Right kidney (tissue), 1 donor: ENCODE results near the gene IRF4.
"Not testable (repeated sequence)": the region's sequence is repeated elsewhere in the genome, so short reads cannot be mapped to it uniquely, and the experiment has no call there.

ENCODE experiments used
- DNase-seq: peaks from one replicate; pipeline ENCODE4 v3.0.0-alpha.2; 2016

The IRF4 gene

GRCh38 chr6:366389-367297, 24.9 kb upstream of the IRF4 start:
- no peak for DNase-seq

GRCh38 chr6:367298-367794, 24.2 kb upstream of the IRF4 start:
- DNase-seq = no peak

- no peak for DNase-seq
Observed at GRCh38 chr6:367891-368630, 23.5 kb upstream of the IRF4 start.

DNA sequence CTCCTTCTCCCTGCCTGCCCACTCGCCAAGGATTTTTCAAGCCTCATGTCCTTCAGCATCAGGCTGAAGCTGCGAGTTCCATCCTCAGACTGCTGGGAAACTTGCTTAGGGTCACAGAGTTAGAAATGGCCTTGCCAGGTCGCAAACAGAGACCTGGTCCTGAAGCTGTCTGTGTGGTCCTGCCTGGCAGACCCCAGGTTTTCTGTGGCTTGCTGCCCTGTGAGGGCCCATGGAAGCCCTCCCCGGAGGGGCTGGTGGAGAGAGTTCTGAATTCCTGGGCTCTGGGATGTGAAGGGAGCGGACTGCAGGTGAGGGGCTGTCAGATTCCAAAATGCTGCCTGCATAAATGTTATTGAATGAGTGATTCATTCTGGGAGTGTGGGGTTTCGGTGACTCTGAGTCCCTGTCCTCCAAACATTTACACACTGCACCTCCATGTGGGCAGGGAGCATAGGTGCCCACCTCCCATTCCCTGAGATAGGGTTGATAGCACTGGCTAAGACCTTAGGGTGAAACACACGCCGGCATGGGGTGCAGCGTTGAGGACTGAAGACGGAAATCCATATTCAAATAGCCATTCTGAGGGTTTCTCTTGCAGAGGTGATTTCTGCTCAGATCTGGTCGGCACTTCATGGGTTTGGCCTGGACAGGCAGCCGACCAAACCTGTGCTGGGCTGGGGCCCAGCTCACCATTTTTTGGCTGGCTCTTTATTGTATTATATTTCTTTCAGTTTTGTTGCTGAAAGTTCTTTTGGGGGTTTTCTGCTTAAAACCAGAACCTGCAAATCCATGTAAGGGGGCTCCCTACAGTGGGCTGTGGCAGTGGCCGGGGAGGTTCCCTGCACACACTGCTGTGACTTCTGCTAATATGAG, 21.8 kb upstream of the IRF4 start:
- DNase-seq = no peak

GRCh38 chr6:370555-370954, 21.0 kb upstream of the IRF4 start:
- DNase-seq = no peak

GRCh38 chr6:371851-372250, 19.7 kb upstream of the IRF4 start:
- DNase-seq = not testable (repeated sequence)

GRCh38 chr6:372336-372911, 19.1 kb upstream of the IRF4 start:
- no peak for DNase-seq

DNA sequence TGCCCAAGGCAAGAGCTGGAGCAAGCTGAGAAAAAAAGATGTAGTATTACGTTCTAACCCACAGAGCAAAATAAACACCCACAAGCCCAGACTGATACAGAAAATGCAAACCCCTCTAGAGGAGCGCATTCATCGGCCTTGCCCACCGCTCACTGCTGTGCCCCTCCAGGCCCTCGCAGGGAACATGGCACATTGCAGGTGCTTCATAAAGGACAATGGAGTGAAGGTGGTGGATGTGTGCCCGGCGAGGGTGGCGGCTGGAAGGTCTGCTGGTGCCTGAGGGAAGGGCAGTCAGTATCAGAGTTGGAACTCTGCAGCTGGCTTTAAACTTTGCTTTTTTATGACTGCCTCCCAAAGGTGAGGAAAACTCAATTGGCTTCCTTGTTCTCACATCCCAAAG, 18.5 kb upstream of the IRF4 start:
- DNase-seq = no peak

GRCh38 chr6:373773-374724, 17.5 kb upstream of the IRF4 start:
- DNase-seq = no peak

GRCh38 chr6:374956-375355, 16.6 kb upstream of the IRF4 start:
- DNase-seq = no peak

- no peak for DNase-seq
Observed at GRCh38 chr6:376827-377640, 14.5 kb upstream of the IRF4 start.

- DNase-seq = not testable (repeated sequence)
Observed at GRCh38 chr6:377641-378020, 13.9 kb upstream of the IRF4 start.

GRCh38 chr6:378090-378957, 13.2 kb upstream of the IRF4 start:
- no peak for DNase-seq

- DNase-seq = no peak
Observed at GRCh38 chr6:378958-379409, 12.6 kb upstream of the IRF4 start.

GRCh38 chr6:379410-380181, 12.0 kb upstream of the IRF4 start:
- no peak for DNase-seq

GRCh38 chr6:380234-381218, 11.0 kb upstream of the IRF4 start:
- no peak for DNase-seq
